Tongue (tissue), 2 donors: ENCODE results near the gene C17orf113. TPM values are rescaled to one million over a fixed set of nuclear protein-coding genes. Genes with fewer than 3 reads are reported as not detected.

Source experiments
- DNase-seq: peaks from one replicate; pipeline ENCODE4 v3.0.0-alpha.2; 2015
- total RNA-seq: library from RNA; depleted of rRNA; stranded (reverse); fragments of >200 nt; gene quantifications from one replicate; pipeline ENCODE4 v1.2.3, GENCODE V29; 2014

C17orf113 gene
- total RNA-seq, 1 donor from 2014 or later: 2.3 TPM

- no peak for DNase-seq
Observed at GRCh38 chr17:42072323-42073187, 22.2 kb upstream of the C17orf113 start.

GRCh38 chr17:42071810-42072209 lies 21.4 kb upstream of the C17orf113 start:
- DNase-seq: no peak

- DNase-seq: no peak
Observed at GRCh38 chr17:42068979-42069378, 18.6 kb upstream of the C17orf113 start.

- peak; percentile 76 for DNase-seq
Observed at GRCh38 chr17:42067371-42068091, 17.1 kb upstream of the C17orf113 start.

GRCh38 chr17:42065201-42065600 lies 14.8 kb upstream of the C17orf113 start:
- DNase-seq: no peak

GRCh38 chr17:42062681-42063080 lies 12.3 kb upstream of the C17orf113 start:
- no peak for DNase-seq

- DNase-seq: peak; percentile 47
Observed at GRCh38 chr17:42061646-42062487, 11.5 kb upstream of the C17orf113 start.

- no peak for DNase-seq
Observed at GRCh38 chr17:42060231-42060630, 9.8 kb upstream of the C17orf113 start.

- no peak for DNase-seq
Observed at GRCh38 chr17:42059815-42060214, 9.4 kb upstream of the C17orf113 start.

GRCh38 chr17:42058063-42058462 lies 7.7 kb upstream of the C17orf113 start:
- DNase-seq: no peak

- no peak for DNase-seq
Observed at GRCh38 chr17:42056635-42057034, 6.2 kb upstream of the C17orf113 start.

GRCh38 chr17:42055496-42055895 lies 5.1 kb upstream of the C17orf113 start:
- DNase-seq: no peak

- DNase-seq: no peak
Observed at GRCh38 chr17:42055027-42055426, 4.6 kb upstream of the C17orf113 start.

GRCh38 chr17:42053731-42054500 lies 3.5 kb upstream of the C17orf113 start:
- no peak for DNase-seq

GRCh38 chr17:42052346-42052877 lies 2.0 kb upstream of the C17orf113 start:
- no peak for DNase-seq

- no peak for DNase-seq
Observed at GRCh38 chr17:42051645-42052044, 1.2 kb upstream of the C17orf113 start.

- no peak for DNase-seq
Observed at GRCh38 chr17:42051013-42051400, 606 bp upstream of the C17orf113 start.

- DNase-seq: no peak
Observed at GRCh38 chr17:42049834-42050392, 488 bp downstream of the C17orf113 start.

GRCh38 chr17:42047343-42047742 lies 3.1 kb downstream of the C17orf113 start:
- DNase-seq: no peak

GRCh38 chr17:42045719-42046118 lies 4.7 kb downstream of the C17orf113 start:
- DNase-seq: no peak
